CD4-positive, alpha-beta T cell treated with Interleukin-6 at 100 ng/mL for 8 hours (primary cell): ENCODE data around the gene DOK1.

ENCODE experiments used
- DNase-seq: peaks from one replicate; pipeline ENCODE4 v3.0.0-alpha.2; 2020; ENCODE audit warnings: mixed read lengths, low spot score

DOK1 gene

DNA sequence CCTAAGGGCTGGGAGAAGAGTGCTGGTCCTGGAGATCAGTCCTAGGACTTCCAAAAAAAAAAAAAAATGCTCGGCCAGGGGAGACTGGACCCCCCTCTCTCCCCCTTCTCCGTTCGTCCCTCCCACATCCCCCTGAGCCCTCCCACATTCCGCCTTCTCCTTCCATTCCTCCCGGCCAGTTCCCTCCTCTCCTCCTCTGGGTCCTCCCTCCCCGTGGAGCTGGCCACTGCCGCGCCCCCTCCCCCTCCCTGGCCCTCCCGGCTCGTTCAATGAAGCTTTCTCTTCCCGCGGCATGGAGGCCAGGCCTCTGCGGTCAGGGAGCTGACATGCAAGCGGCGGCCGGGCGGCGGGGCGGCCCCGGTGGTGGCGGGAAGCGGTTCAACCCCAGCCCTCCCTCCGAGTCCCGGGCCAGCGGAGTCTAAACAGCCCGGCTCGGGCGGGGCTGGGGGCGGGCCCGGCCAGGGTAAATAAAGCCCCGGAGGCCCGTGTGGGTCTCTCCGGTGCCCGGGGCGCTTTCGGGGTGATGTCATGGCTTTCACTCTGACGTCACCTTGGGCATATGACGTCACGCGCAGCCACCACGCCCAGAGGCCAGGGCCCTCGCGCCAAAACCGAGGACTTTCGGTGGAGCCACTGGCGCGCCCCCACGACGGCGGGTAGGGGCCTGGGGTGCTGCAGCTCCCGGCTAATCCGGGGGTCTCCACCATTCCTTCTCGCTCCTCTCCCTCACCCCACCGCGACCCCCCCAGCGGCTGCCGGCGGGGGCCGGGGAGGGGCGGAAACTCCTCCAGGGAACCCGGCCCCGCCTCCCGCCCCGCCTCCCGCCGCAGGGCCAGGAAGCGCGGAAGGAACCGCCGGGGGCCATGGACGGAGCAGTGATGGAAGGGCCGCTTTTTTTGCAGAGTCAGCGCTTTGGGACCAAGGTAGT is at the start of gene DOK1, which contains the start of gene LOXL3:
Gene DOK1, plus strand, starts transcription at position 829 of the 928 bp plus-strand sequence. Its CDS starts 35 bp downstream, at position 864.
Gene LOXL3, minus strand, starts transcription at position 51 of the 928 bp plus-strand sequence. CDS start 1,308 bp downstream, outside the sequence.
- peak; percentile 77 for DNase-seq

DNA sequence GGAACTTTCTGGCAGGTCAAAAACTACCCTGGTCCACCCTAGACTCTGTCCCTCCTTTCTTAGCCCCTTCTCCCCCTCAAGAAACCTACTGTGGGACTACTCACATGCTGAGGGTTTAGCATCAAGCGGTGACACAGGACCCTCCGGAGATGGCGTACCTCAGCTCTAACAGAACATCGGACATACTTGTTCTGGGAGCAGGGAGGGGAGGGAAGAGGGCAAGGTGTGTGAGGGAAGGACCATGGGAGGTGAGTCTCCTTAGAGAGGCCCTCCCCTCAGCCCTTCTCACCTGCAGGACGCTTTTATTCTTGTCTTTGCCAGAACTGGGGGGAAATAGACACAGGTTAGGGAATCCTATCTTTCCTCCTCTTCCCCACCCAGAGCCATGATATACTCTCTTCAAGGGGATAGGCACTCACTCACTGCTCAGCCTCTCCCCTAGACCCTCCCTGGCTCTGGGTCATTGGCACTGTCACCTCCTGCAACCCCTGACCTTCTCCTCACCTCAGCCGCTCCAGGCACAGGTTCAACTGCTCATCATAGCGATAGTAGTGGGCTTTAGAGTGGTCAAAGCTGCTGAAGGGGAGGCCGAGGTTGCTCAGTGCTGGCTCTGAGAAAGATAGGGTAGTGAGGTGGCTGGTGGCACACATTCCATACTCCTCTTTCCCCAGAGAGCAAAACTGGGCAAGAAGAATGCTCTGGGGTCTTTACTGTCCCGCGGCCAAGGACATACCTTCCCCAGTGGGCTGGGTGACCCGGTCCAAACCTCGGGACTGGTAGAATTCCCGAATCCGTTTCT is 48.9 kb upstream of the DOK1 start:
- DNase-seq = no peak

DNA sequence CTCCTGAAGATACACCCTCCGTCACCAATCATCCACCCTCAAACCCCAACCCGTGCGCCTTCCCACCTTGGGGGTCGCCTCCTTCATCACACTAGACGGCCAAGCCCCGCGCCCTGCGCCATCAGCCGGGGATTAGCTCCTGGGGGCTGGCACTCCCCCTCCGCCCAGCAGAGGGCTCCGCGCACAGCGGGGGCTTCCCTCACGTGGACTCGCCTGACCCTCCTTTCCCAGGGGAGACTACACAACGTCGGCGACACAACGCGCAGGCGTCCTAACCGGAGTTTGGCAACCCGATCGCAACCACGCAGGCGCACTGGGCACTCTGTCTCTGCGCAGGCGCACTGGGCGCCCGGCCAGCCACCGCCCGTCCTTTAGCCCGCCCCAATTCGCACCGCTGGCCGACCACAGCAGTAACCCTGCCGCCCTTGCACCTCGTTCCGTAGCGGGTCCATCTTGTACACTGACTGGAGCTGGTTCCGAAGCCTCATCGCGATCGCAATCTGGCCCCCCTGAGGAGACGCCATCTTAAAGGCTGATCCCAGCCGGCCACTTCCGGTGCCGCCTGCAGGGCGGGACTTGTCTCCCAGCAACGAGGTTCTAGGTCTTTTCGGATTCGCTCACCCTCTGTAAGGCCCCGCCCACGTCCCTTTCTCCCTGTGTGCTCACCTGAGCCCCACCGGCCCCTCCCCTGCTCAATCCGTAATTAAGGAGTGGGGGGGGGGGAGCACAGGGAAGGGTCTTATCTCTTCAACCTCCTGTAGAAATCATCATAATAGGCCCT is 47.2 kb upstream of the DOK1 start, which contains the start of gene PCGF1:
Gene PCGF1, minus strand, starts transcription at position 551 of the 781 bp plus-strand sequence. Its CDS starts 27 bp downstream, at position 524.
- peak; percentile 98 for DNase-seq

DNA sequence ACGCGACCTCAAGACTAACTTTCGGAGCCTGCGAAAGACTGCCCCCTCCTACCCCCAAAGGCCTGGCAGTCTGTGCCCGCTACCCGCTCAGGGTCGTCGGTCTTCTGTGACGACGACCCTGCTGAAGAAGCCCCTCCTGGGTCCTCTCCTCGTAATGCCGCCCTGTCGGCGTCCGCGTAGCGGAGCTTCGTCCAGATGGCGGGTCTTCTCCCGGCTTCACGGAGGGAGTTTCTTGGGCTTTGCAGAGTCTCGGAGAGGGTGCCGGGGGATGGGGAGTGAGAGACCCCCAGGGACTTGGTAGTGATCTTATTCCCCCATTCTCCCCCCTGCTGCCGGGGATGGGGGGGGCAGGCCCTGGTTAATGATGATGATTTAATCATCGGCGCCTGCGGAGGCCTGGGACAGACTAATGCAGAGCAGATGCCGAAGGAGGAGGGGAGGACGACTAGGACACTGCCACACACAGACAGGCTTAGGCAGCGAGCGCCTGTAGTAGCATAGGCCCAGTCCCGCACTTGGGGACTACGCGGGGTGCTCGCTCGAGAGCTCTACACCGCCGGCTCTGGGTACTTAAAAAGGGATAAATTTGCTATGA is 46.5 kb upstream of the DOK1 start:
- no peak for DNase-seq

DNA sequence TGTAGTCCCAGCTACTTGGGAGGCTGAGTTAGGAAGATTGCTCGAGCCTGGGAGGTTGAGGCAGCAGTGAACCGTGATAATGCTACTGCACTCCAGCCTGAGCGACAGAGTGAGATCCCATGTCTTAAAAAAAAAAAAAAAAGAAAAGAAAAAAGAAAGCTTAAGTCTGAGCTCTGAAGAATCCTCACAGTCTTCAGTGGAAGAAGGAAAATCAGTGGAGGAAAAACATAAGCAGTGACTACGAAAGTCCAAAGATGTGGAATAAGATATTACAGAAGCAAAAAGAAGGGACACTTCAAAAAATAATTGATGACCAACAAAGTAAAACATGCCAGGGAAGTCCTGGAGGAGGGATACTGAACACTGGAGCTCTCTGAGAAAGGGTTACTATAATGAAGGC is 44.2 kb upstream of the DOK1 start:
- no peak for DNase-seq

DNA sequence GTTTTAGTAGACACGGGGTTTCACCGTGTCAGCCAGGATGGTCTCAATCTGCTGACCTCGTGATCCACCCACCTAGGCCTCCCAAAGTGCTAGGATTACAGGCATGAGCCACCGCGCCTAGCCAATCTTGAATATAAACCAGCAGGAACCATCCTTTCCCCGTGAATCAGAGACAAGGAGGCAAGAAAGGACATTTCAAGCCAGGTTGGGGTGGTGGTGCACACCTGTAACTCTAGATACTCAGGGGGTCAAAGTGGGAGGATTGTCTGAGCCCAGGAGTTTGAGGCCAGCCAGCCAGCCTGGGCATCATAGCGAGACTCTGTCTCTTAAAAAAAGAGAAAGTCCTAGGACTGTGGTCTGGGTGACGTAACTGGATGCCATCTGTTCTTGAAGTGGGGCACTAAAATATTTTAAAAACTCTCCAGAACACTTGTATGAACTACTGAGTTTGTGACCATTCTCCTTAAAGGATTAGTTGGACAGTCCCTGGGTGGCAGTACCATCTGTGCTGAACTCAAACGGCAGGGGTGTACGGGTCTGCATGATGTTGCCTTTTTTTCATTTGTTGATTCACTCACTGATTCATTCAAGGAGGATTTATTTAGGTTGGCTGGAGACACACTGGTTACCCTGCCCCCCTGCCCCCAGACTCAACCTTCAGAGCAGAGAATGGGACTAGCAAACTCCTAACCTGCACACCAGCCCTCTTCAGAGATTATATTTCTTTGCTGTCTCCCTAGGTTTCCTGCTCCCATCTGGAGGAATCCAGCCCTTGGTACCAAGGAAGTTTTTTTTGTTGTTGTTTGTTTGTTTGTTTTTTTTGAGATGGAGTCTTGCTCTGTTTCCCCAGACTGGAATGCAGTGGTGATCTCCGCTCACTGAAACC is 43.2 kb upstream of the DOK1 start:
- DNase-seq = no peak

DNA sequence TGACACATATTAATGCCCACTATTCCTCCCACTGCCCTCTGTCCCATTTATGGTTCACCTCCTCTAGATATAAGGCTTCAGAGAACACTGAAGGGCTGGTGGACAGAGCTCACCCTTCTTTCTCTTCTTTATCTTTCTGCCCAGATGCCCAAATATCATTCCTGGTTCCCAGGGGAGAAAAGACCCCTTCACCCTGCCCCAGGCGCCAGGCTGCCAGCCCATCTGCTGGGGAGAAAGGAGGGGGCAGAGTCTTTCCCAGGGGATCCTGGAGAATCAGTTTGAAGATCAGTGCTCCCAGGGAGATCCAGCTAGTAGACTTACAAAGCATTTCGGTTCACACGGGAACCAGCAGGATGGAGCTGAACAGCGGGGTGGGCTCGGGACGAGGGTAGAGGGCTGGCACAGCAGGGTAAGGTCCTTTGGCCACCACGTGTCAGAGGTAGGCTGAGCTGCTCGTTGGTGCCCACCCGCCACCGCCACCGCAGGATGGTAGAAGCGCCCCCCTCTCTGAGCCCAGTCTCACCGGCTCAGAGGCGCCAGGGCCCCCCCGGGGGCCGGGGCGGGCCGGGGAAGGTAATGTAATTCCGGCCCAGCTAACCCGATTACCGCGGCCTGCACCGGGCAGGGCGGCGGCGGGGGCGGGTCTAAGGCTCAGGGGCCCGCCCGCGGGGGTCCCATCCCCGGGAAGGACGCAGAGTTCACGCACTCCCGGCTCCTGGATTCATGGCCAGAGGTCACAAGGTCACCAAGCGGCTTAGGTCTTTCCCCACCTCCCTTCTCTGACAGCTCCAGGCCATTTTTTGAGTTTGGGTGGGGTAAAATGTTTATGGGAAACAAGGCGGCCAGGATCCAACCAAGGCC is 41.5 kb upstream of the DOK1 start:
- DNase-seq = no peak

DNA sequence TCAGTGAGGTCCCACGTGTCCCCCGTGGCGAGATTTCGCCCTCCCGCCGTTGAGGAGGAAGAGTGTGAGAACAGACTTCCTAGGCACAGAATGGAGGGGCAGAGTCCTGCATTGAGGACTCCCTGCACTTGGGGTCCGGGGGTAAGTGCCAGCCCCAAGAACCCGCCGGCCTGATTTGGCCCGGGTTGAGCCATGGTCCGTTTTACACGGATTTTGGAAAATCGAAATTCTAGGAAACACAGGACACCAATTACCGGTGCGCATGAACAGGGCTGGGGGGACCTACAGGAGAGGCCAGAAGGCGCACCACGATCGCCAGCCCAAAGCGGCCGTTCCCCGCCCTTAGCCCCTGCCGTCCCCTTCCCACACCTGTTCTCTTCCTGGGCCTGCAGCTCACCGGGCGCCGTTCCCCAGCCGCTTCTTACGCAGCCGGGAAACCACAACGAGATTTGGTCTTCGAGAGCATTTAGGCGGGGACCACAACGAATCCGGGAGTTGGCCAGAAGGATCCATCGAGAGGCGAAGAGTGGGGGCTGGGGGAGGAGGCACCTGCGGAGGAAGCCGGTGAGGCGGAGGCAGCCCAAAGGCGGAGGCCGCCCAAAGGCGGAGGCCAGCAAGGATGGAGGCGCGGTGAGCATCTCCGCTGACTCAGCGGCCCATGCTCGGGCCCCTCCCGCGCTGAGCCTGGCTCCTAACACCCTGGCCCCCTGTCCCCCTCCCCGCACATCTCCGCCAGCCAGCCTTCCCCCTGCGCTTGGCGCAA is 40.7 kb upstream of the DOK1 start:
- no peak for DNase-seq

DNA sequence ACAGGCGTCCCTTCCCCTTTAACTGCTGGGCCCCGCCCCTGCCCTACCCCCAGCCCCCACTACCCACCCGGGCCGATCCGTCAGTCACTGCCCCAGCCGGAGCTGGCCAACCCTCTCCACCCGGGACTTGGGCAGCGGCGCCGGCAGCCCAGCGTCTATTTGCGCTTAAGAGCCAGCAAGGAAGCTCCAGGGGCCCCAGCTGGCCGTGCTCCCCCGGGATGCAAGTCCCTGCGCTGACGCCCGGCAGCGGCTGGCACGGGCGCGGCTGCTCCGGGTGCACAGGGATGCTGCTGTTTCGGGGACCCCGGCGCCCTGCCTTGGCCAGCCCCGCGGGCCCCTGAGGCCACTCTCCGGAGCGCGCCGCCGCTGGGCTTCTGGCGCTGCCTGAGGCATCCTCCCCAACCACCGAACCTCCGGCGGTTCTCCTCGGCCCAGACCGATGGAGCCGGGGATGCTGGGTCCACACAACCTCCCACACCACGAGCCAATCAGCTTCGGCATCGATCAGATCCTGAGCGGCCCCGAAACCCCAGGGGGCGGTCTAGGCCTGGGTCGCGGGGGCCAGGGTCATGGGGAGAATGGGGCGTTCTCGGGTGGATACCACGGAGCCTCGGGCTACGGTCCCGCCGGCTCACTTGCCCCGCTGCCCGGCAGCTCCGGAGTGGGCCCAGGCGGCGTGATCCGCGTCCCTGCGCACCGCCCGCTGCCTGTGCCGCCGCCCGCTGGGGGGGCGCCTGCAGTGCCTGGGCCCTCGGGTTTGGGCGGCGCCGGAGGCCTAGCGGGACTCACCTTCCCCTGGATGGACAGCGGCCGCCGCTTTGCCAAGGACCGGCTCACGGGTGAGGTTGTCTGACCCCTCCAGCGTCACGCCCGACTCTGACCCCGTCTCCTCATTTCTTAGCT is 39.9 kb upstream of the DOK1 start, which contains the start of gene TLX2:
Gene TLX2, plus strand, starts transcription at position 83 of the 903 bp plus-strand sequence. Its CDS starts 357 bp downstream, at position 440.
- no peak for DNase-seq

DNA sequence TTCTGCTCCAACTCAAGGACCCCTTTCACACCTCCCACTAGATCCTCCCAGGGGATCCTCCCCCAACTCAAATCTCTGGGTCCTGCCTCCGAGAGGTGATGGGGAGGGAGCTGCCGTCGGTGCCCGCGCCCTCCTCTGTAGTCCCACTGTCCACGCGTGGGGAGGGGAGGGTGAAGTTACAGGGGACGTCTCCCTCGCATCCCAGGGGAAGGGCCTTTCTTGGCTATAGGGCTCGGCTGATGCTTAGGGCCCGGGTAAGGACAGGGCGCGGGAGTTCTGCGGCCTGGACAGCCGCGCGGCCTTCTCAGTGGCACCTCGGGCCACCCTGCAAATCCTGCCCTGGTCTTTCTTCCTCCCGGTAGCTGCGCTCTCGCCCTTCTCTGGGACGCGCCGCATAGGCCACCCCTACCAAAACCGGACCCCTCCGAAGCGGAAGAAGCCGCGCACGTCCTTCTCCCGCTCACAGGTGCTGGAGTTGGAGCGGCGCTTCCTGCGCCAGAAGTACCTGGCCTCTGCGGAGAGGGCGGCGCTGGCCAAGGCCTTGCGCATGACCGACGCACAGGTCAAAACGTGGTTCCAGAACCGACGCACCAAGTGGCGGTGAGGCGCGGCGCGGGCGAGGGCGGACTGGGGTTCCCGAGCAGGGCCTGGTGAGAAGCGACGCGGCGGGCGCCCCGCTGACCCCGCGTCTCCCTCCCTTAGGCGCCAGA is 39.1 kb upstream of the DOK1 start:
- no peak for DNase-seq

DNA sequence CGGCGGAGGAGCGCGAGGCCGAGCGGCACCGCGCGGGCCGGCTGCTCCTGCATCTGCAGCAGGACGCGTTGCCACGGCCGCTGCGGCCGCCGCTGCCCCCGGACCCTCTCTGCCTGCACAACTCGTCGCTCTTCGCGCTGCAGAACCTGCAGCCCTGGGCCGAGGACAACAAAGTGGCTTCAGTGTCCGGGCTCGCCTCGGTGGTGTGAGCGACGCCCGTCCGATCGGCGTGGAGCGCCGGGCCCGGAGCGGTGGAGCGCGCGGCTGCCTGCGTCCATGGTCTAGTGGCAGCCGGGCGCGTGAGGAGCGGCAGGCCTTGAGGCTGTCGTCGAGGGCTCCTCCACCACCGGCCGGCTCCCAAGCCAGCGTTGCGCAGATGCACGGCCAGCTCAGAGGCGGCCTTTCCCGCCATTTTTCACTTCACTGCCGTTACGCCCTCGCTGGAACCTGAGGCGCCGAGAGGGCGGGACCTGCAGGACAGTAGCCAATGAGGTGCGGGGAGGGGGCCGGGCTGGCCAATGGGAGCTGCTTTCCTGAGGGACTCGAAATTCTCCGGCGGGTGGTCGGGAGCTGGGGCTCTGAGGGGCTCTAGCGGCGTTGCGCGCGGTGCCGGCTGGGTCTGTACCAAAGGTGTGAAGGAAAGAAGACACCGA is 38.4 kb upstream of the DOK1 start:
- DNase-seq = peak; percentile 71

DNA sequence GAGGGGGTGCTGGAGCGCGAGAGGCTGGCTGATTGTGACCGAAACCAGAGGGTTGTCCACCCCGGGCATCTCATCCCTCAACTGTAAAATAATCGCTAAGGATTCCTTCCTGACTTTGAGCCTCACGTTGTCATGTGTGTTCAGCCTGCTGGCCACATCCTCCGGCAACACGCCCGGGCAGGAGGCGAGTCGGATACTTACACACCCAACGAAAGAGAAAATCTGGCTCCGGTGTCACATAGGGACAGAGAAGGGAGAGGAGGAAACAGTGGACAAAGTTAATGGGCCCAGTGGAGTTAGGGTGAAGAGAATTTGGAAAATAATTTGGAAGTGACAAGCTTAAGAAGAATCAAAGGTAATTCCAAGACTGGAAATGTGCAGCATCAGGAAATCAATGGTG is 37.9 kb upstream of the DOK1 start:
- no peak for DNase-seq

DNA sequence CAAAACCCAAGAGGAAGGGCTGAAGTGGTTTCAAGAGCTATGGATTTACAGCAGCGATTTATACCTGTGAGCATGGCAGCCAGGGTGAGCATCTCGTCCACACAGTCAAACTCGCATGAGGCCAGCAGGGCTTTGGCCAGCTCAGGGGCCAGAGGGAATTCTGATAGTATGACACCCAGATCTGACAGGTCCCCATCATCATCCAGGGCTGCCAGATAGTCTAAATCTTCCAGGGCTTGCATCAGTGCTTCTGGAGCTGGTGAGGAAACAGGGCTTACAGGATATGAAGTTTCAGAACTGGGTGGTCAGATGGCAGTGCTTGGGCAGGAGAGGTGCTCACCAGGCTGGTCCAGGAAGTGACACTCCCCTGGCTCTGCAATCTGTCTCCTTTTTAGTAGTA is 32.0 kb upstream of the DOK1 start:
- DNase-seq = no peak

DNA sequence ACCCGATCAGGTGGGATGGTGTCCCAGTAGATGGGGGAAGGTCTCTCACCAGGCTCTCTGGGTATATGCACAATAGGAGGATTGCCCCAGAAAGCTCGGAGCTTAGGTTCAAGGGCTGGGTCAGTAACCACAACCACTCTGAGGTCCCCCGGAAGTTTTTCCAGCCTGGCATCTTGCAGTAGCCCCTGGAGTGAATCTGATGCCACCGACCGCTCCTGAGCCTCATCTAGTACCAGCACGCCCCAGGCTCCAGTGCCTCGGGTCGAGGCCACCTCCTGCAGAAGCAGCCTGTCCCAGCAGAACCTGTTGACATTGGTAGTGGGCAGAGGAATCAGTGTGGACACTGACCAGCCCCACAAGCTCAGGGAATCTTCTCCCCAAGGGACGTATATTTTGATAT is 30.5 kb upstream of the DOK1 start:
- no peak for DNase-seq

DNA sequence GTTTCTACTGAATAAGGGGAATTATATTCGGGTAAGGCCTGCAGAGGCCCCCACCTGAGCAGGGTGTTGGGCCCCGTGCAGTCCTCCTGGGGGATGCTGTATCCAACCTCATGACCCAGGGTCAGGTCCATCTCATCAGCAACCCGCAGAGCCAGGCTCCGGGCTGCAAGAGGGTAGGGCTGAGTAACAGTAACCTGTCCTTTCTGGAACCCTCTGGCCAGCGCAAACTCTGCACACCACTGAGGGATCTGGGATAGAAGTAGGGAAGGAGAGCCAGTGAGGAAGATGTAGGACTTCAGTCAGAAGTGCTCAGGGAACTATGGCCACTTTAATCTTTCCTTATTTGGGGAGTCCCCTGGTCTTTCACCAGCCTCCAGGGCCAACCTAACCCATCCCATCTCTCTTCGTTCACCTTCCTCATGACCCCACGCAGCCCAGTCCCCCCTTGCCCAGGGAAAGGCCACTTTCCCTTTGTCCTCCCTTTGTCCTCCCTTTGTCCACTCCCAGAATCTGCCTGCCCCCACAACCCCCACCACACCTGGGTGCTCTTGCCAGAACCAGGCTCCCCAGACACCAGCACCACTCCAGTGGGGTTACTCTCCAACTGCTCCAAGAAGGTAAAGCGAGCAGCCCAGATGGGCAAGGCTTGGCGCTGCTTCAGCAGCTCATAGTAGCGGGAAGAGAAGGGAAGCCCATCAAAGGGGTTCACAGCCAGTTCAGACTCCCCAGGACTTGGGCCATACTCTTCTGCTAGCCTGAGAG is 29.4 kb upstream of the DOK1 start:
- no peak for DNase-seq
